Mucosa of descending colon (tissue), 3 donors: ENCODE data around the gene SEMA3C. TPM values are rescaled to one million over a fixed set of nuclear protein-coding genes. Genes with fewer than 3 reads are reported as not detected.

Source experiments
- ATAC-seq: fragments of 200-7000 bp; cut with Tn5 transposase; one replicate; pipeline ENCODE4 v1.9.1; 2020; ENCODE audit warnings: mild to moderate bottlenecking, moderate library complexity
- DNase-seq, 3 donors: peaks; one replicate each; pipeline ENCODE4 v3.0.0-alpha.2; 2020
- H3K36me3 ChIP-seq: fragments of 200-600 bp; one replicate; pipeline ENCODE4 v1.8.0; 2021; ENCODE audit warnings: low read depth, mild to moderate bottlenecking
- H3K4me1 ChIP-seq: fragments of 200-600 bp; one replicate; pipeline ENCODE4 v1.8.0; 2021; ENCODE audit warnings: low read depth, mild to moderate bottlenecking
- H3K4me3 ChIP-seq: fragments of 200-600 bp; one replicate; pipeline ENCODE4 v1.8.0; 2021; ENCODE audit warnings: mild to moderate bottlenecking
- H3K9me3 ChIP-seq: fragments of 200-600 bp; one replicate; pipeline ENCODE4 v1.8.0; 2021; ENCODE audit warnings: mild to moderate bottlenecking
- CTCF ChIP-seq: fragments of 200-600 bp; IDR thresholded peaks from one replicate; pipeline ENCODE4 v1.8.0; 2022; ENCODE audit warnings: antibody characterized with exemption, mild to moderate bottlenecking
- intact Hi-C, 2 donors: fragments of 100-400 bp; cut with DNase I in 1 of 2; cut with micrococcal nuclease in 1 of 2; formaldehyde crosslinking; loops; one replicate each; pipeline versions ENCODE4 v1.11.0 to v1.11.1; 2022; cut with DNase I, micrococcal nuclease
- total RNA-seq, 3 donors: library from RNA; stranded (reverse); fragmentation: NEBNext Ultra II Directional in 2 of 3; extraction: Animal tissue kit (Norgen Biotek cat#: 25700) in 2 of 3; gene quantifications; one replicate each; pipeline versions ENCODE4 v1.2.1 to v1.2.4, GENCODE V29; 2021 to 2023
- donor health status: DM: no; HTN: no; CAD: no; lungs with moderate emphysema.
- donor health status: DM: no; HTN: no; CAD: no.
- donor health status: DM: no; HTN: yes; CAD: no.

Gene SEMA3C
- total RNA-seq, 3 donors from 2014 or later = 72.4 to 150 (median 83.7) TPM

GRCh38 chr7:80816806-80817205, 102.0 kb downstream of the SEMA3C start:
- no peak for TF ChIP-seq CTCF
- DNase-seq = no peak
- ATAC-seq = no peak
- Histone ChIP-seq H3K9me3 (no peaks in the 10 kb centered on the region), H3K4me1 (no peaks in the 10 kb centered on the region), H3K4me3 (no peak overlapping the region), H3K36me3 (no peaks in the 10 kb centered on the region)
- intact Hi-C loops = no loop called here

GRCh38 chr7:80815733-80816132, 103.1 kb downstream of the SEMA3C start:
- no peak for DNase-seq
- no peak for ATAC-seq

GRCh38 chr7:80809545-80809944, 109.3 kb downstream of the SEMA3C start:
- intact Hi-C loops = no loop called here
- ATAC-seq (no peak), DNase-seq (no peak)
- Histone ChIP-seq H3K9me3 (no peaks in the 10 kb centered on the region), H3K4me3 (no peak overlapping the region), H3K4me1 (no peaks in the 10 kb centered on the region), H3K36me3 (no peaks in the 10 kb centered on the region)
- TF ChIP-seq CTCF = no peak

More at GRCh38 chr7:80815733-80816132, 103.1 kb downstream of the SEMA3C start:
- no peaks in the 10 kb centered on the region for H3K36me3 ChIP-seq
- H3K4me3 ChIP-seq = no peak overlapping the region
- H3K9me3 ChIP-seq = no peaks in the 10 kb centered on the region
- TF ChIP-seq CTCF = no peak
- intact Hi-C loops = no loop called here
- no peaks in the 10 kb centered on the region for H3K4me1 ChIP-seq

GRCh38 chr7:80807166-80807900, 111.5 kb downstream of the SEMA3C start:
- DNase-seq (no peak), ATAC-seq (no peak)
- Histone ChIP-seq H3K36me3 (no peaks in the 10 kb centered on the region), H3K4me1 (no peaks in the 10 kb centered on the region), H3K4me3 (no peak overlapping the region), H3K9me3 (no peaks in the 10 kb centered on the region)
- no peak for TF ChIP-seq CTCF
- intact Hi-C loops = no loop called here

GRCh38 chr7:80806663-80807062, 112.2 kb downstream of the SEMA3C start:
- ATAC-seq (no peak), DNase-seq (no peak)
- H3K4me3 ChIP-seq = no peak overlapping the region
- intact Hi-C loops = no loop called here
- TF ChIP-seq CTCF = no peak
- H3K36me3 ChIP-seq = no peaks in the 10 kb centered on the region
- H3K4me1 ChIP-seq = no peaks in the 10 kb centered on the region
- H3K9me3 ChIP-seq = no peaks in the 10 kb centered on the region
